Sciatic nerve (tissue), 2 donors: ENCODE data around the gene PCDHGC3. TPM values are rescaled to one million over a fixed set of nuclear protein-coding genes. Genes with fewer than 3 reads are reported as not detected.

Source experiments
- ATAC-seq: fragments of 200-7000 bp; cut with Tn5 transposase; one replicate; pipeline ENCODE4 v1.9.1; 2020; ENCODE audit warnings: mild to moderate bottlenecking, moderate library complexity
- DNase-seq: peaks from one replicate; pipeline ENCODE4 v3.0.0-alpha.2; 2020; ENCODE audit warnings: low spot score
- intact Hi-C: fragments of 100-400 bp; cut with DNase I; formaldehyde crosslinking; loops from one replicate; pipeline ENCODE4 v1.14.2; 2022
- total RNA-seq: library from RNA; stranded (reverse); fragmentation: NEBNext Ultra II Directional; extraction: Animal tissue kit (Norgen Biotek cat#: 25700); gene quantifications from one replicate; pipeline ENCODE4 v1.2.1, GENCODE V29; 2021
- donor health status: DM: no; HTN: no; CAD: no.
- donor health status: DM: no; HTN: no; CAD: no.

The PCDHGC3 gene
- total RNA-seq, 1 donor from 2014 or later = 71.4 TPM

DNA sequence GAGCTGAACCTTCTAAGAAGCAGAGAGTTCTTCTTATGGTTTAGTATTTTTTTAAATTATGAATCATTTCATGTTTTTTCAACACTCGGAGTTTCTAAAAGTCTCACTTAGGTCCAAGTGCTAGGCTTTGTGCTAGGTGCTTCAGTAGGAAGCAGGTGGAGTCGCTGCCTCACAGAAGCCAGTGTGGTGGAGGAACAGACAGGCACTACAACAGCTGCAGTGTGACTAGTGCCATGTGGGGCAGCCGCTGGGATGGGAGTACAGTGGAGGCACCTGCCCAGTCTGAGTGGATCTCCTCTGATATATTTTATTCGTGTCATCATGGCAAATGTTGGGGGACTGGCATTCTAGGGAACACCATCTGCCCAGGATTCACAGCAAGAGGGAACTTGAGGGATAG, 28.4 kb downstream of the PCDHGC3 start:
- intact Hi-C loops = no loop called here
- ATAC-seq = no peak
- DNase-seq = no peak

GRCh38 chr5:141506381-141507155, 30.8 kb downstream of the PCDHGC3 start:
- no peak for ATAC-seq
- intact Hi-C loops = no loop called here

GRCh38 chr5:141507387-141508091, 31.8 kb downstream of the PCDHGC3 start:
- ATAC-seq (peak; percentile 90), DNase-seq (peak; percentile 85)
- intact Hi-C loops = no loop called here

More at GRCh38 chr5:141506381-141507155, 30.8 kb downstream of the PCDHGC3 start:
- DNase-seq = no peak

GRCh38 chr5:141508440-141508797, 32.7 kb downstream of the PCDHGC3 start:
- intact Hi-C loops = no loop called here
- ATAC-seq = peak; percentile 1
- no peak for DNase-seq

DNA sequence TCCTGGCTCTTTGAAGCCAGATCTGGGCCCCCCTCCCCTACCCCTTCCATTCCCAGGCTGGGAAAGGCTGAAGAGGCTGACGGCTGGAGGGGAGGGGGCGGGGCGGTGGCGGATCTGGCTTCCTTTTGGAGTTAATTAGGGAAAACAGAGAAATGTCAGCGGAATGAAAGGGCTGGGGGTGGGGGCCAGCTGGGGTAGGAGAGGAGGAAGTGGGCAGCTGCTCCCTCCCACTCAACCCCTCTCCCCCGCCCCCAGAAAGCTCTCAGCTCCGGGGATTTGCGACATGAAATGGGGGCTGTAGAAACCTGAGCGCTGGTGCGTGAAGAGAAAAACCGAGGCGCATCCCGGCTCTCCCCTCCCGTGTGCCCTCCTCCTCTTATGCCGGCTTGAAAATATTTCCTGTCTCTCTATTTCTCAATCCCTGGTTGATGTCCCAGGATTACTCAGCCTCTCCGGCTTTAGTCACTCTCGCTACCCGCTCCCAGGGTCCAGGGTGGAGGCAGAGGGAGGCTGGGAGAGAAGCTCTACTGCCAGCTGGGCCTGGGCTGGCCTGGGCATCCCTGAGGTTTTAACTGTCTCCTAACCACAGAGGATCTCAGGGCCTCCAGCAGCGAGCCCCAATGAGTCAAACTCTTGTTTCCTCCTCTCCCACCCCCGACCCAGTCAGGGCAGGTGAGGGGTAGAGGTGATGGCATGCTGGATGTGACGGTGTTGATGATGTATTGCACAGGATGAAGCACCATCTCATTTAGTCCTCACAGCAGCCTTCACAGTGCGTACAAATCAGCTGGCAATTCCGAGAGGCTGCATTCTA, 33.2 kb downstream of the PCDHGC3 start:
- DNase-seq (peak; percentile 77), ATAC-seq (peak; percentile 72)
- intact Hi-C loops = no loop called here

GRCh38 chr5:141510160-141510559, 34.4 kb downstream of the PCDHGC3 start:
- intact Hi-C loops = no loop called here
- no peak for ATAC-seq

GRCh38 chr5:141510850-141511601, 35.3 kb downstream of the PCDHGC3 start:
- ATAC-seq (no peak), DNase-seq (no peak)
- intact Hi-C loops = no loop called here

More at GRCh38 chr5:141510160-141510559, 34.4 kb downstream of the PCDHGC3 start:
- no peak for DNase-seq

- ATAC-seq (no peak), DNase-seq (no peak)
- intact Hi-C loops = no loop called here
Observed at GRCh38 chr5:141511771-141512325, 36.1 kb downstream of the PCDHGC3 start.

GRCh38 chr5:141512390-141512910, 36.7 kb downstream of the PCDHGC3 start:
- no peak for ATAC-seq

GRCh38 chr5:141512911-141513626, 37.3 kb downstream of the PCDHGC3 start:
- peak; percentile 22 for ATAC-seq

More at GRCh38 chr5:141512390-141512910, 36.7 kb downstream of the PCDHGC3 start:
- intact Hi-C loops = no loop called here
- DNase-seq = peak; percentile 88

GRCh38 chr5:141513627-141514329, 38.0 kb downstream of the PCDHGC3 start:
- intact Hi-C loops = no loop called here
- DNase-seq = peak; percentile 87
- ATAC-seq = peak; percentile 76

More at GRCh38 chr5:141512911-141513626, 37.3 kb downstream of the PCDHGC3 start:
- intact Hi-C loops = no loop called here
- DNase-seq = peak; percentile 70

DNA sequence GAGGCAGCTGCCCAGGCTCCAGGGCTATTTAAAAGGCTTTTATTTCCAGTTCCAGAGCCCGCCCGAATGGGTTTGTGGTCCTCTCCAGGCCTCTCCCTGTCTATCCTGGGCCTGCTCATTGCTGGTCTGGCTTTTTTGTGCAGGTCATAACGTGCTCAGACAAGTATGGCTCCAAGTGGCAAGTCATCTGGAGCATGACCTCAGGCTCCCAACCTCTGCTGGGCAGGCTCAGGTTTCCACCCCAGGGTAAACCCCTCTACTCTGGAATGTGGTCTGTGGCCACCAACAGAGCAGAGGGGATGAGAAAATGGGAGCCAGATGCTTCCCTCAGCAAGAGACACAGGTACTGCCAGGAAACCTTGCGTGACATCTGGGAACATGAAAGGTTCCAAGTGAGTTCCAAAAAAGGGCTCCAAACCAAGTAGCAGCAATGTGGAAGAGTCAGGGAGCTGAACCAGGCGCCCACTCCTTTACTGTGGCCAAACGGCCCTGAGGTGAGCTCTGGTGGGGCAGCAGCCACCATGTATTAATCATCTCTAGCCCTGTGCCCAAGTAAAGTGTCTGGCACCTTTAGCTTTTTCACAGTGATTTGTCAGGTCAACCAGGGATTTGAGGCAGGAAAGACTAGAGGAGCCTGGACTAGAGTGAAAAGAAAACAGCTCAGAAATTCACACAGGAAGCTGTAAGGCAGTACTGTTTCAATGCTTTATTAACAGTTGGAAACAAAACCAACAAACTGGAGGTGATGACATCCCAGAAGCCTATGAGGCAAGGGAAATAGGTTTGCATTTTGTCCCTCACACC, 38.8 kb downstream of the PCDHGC3 start:
- no peak for DNase-seq
- intact Hi-C loops = no loop called here
- peak; percentile 25 for ATAC-seq

DNA sequence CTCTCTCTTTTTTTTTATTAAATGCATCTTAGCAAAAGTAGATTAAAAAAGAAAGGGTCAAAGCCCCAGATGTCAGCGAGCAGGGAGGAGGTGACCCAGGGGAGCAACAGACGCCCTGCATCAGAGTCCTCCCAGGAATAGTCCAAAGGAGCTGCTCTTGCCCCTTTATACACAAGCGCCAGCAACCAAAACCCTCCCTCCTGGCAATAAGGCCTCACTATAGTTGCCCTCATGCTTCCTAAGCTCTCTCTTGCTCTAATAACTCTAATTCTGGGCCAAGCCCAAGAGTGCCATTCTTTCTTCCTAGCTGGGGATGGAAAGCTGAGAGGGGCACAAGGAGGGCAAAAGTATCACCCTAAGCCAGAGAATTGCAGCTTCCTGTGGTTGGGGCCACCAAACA, 39.4 kb downstream of the PCDHGC3 start:
- intact Hi-C loops = no loop called here
- no peak for DNase-seq
- ATAC-seq = no peak

- intact Hi-C loops = no loop called here
- ATAC-seq = no peak
Observed at GRCh38 chr5:141515946-141516671, 40.3 kb downstream of the PCDHGC3 start.

GRCh38 chr5:141516672-141517025, 40.9 kb downstream of the PCDHGC3 start:
- no peak for ATAC-seq
- DNase-seq = no peak
- intact Hi-C loops = no loop called here

More at GRCh38 chr5:141515946-141516671, 40.3 kb downstream of the PCDHGC3 start:
- no peak for DNase-seq

- DNase-seq (no peak), ATAC-seq (no peak)
- intact Hi-C loops = no loop called here
Observed at GRCh38 chr5:141517312-141517711, 41.5 kb downstream of the PCDHGC3 start.
